KG1 (cell line): ENCODE data around the gene TBC1D20.

Source experiments
- DNase-seq: peaks from one replicate; lab custom pipeline; 2025; lab: John Stamatoyannopoulos, UW

Gene TBC1D20

DNA sequence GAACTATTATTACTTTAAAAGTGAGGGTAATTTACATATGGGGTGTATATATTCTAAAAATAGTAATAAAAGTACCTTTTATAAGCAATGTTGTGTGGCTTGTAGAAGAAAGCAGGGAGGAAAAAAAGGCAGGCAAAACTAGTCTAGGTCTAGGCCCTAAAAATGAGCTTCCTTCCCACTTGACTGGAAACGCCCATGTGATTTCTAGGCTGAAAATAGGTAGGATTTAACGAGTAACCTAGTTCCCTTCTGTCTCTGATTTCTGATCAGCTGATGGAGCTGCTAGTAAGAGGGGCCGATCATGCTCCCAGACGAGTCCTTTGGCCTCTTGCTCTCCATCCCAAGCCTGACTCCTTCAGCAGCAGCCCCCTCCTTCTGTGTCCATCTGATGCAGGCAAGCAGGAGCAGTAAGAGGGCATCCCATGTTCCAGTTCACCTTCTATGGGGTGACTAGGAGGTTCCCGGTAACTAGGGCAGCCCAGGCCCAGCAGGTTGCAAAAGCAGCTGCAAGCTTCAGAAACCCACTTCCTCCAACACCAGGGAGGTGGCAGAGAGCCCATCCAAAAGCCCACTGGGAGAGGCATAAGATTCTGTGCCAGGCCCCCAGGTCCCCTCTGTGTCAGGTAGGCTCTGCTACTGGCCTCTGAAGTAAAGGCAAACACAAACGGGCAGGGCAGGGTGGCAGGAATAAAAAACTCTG lies 24.4 kb downstream of the TBC1D20 start:
- DNase-seq = peak; percentile 41

DNA sequence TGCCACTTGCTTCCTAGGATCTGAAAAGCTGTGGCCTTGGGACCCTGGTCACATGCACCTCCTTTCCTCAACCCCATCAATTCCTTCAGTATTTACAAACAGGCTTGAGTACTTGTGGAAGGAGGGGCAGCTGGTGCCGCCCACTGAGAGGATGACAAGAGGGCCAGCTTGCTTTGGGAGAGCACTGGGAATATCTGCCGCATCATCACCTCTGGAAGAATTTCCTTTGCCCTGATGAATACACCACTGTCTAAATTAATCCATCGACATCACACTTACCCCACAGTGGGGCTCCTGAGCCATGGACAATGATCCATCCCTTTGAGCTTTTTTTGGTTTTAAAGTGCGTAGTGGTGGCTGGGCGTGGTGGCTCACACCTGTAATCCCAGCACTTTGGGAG lies 25.9 kb downstream of the TBC1D20 start:
- no peak for DNase-seq

DNA sequence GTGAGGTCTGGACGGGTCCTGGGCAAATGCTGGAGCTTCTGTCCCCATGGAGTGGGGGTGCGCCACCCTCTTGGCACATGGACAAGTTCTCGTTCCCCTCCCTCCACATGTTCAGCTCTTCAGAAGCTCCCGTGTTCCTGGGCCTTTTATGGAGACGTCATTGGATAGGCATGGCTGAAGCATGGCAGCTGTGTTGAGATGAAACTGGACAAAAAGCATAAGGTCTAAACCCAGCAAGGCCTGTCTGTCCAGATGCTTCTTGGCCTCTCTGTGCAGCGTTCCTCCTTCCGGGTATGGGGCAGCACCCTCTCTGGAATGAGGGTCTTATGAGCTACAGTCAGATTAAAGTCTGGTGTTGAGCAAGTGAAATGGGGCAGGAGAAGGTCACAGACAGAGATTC lies 26.8 kb downstream of the TBC1D20 start:
- DNase-seq = no peak

DNA sequence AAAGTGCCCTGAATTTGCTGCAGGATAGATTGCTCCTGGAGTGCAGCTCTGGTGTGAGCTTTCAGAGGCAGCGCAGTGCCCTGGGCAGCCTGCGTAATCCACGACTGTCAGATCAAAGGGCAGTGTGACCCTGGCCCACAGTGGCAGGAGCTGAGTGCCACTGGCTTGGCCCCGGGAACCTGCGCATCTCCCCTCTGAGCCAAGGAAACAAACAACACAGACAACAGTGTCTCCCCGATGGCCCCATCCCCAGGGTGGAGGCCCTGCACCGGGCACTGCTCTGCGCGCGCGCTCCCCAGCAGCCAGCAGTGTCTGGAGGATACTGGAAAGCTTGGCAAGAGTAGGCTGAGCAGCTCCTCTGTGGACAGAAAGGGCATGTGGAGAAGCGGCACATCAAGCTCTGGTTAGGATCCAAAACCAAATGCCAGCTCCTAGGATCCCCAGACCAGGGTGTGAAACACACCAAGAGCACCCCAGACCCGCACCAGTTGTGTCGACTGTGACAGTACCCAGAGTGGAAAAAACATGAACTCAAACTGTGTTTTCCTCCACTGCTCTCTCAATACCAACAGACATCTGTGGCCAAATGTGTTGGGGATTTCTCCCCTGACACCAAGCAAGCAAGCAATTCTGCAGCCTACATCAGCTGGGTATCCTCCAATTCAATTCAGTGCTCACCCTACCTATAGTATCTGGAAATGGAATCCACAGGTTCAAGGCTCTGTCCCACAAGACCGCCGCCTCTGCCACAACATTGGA lies 27.5 kb downstream of the TBC1D20 start:
- DNase-seq = no peak

DNA sequence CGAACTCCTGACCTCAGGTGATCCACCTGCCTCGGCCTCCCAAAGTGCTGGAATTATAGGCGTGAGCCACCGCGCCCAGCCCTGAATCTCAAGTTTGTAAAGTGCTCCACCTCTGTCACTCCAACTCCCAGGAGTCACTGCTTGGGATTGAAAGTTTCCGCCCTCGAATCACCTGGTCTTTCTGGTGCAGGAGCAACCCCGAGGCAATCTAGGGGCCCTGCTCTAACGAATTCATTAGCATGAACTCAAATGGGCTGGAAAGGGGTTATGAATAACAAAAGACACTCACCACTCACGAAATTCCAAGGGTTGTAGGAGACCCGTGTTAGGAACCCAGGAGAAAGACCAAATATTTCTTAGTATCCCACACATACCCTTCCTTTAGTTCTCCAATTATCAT lies 28.1 kb downstream of the TBC1D20 start:
- DNase-seq = no peak

DNA sequence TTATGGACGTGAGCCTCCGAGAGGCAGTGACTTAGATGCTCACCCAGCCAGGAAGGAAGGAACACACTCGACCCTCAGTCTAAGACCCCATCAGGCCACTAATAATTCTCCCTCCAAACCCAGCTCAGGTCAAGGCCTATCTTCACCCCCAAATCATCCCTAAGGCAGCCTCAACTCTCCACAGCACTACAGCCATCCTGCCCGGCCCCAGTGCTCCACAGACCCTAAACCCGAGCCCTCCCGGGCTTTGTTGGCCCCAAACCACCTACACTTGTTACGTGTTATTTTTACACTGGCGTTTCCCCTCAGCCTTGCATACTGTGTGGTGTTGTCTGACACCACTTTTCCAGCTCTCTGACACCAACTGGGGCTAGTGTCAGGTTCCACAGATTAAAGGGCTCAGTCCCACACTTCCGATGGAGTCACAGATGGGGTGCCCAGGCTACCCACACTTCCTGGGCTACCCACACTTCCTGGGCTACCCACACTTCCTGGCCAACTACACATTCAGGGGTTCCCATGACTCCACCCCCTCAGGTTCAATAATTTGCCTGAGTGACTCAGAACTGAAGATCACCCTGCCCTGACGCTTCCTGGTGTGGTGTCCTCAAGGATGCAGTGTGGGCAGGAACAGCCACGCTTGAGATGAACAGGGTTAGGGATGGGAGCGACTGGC lies 28.9 kb downstream of the TBC1D20 start:
- no peak for DNase-seq

DNA sequence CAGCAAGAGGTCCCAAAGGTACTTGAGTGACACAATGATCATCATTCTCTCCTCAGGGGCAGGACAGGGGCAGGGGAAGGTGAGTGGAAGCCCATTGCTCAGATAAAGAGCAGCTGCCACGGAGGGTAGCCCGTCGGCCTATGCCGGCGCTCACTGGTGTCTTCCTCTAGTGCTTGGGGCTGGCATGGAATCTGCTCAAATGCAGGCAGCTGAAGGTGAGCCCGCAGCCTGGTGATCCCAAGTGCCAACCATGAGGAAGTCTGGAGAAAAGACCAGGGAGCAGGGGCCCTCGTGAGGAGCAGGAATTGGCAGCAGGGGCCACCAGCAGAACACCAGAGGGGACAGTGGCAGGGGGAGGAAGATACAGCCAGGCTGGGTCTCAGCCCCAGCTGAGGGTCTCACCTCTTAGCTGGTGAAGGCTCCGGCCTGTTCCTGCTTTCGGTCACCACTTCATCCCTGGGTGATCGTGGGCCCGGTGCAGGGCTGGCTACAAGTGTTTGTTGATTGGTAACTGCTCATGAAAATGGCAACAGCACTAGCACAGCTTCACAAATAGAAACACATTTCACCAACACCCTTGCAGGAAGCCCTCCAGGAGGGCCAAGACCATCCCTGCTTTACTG lies 29.5 kb downstream of the TBC1D20 start:
- no peak for DNase-seq

DNA sequence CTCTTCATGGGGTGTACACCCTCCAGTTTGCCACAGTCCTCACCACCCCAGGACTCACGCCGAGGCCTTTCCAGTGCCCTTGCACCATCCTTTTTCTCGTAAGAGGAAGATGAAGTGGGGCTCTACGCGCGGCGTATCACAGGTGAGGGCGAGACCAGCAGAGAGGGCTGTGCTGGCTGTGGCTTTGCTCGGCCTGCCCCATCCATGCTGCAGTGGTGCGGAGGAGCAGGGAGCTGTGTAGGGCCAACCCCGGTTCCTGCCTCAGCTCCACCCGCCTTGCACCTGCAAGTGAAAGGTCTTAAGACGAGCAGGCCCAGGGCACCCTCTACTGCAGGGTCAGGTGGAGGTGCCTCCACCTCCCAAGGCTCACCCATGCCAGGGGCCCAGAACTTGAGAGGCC lies 30.1 kb downstream of the TBC1D20 start:
- no peak for DNase-seq

DNA sequence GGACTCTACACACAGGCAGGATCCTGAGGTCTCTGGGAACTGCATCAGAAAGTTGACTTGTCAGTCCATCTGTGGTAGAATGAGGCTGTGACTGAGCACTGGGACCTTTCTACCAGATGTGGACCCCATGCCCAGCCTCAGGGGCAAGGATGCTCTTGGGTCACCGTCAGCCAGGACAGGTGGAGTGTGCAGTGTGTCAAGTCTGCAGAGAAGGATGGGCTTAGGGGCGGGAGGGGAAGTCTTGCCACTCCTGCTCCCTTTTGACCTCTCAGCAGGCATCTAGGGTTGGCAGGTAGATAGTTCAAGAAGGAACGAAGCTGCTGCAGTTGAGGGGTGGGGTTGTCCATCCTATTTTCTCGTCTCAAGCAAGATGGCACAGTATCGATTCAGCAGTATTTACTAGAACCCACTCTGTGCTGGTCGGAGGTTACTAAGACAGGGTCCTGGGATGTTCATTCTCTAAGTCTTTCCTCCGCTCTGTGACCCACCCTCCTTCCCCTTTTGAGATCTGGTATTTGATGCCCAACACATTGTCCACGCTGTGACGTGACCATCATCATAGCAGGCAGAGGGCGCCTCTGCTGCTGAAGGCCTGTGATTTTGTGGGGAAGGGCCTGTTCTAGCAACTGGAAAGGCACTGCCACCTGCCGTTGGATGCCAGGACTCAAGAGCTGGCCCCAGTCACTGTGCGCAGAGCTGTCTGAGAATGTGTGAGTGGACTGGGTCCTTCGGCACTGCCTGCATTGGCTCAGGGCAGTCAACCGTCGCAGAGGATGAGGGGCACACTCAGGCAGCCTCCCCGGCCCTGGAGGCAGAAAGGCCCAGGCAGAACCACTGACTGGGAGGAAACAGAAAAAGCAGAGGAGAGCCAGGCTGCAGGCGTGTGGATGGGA lies 31.1 kb downstream of the TBC1D20 start:
- peak; percentile 3 for DNase-seq

DNA sequence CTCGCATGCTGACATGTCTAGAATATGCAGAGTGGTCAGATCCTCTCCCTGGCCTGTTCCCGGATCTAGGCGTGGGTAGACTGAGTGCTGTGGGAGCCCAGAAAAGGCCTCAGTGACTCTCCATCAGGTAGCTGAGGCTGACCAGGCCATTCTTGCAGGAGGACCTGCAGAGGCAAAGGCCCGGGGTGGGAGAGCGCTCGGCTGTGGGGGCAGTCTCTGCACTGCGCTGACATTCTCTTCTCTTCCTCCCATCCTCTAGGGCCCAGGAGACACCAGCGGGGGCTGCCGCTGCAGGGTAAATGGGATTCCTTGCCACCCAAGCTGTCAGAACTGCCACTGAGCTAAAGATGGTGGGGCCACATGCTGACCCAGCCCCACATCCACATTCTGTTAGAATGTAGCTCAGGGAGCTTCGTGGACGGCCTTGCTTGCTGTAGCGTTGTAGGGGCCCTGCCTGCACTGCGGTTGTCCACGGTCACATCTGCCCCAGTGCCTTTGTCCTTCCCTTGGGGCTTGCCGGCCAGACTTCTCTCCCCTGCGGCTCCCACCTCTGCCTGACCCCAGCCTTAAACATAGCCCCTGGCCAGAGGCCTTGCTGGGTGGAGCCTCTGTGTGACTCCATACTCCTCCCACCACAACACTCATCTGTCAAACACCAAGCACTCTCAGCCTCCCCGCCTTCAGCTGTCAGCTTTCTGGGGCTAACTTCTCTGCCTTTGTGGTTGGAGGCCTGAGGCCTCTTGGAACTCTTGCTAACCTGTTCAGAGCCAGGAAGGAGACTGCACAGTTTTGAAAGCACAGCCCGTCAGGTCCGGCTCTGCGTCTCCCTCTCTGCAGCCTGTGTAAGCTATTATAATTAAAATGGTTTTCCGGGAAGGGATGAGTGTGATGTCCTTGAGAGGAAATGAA lies 32.0 kb downstream of the TBC1D20 start:
- DNase-seq = no peak

DNA sequence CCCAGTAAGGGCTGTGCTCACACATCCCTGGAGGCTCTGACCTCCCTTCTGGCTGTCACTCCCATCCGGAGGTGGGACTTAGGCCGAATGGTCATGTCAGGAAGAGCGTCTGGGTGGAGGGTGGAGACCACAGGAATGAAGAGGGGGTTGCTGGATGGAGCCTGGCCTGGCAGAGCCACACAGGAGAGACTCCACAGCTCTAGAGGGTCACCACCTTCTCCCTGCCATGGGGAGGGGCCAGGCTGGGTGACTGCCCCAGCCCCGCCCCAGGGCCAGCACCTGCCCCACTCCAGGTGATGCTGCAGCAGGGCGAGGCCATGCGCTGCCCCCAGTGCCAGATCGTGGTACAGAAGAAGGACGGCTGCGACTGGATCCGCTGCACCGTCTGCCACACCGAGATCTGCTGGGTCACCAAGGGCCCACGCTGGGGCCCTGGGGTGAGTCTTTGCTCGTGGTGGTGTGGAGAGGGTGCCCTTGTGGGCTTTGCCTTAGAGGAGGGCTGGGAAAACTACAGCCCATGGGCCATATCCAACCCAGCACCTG lies 33.6 kb downstream of the TBC1D20 start:
- no peak for DNase-seq

DNA sequence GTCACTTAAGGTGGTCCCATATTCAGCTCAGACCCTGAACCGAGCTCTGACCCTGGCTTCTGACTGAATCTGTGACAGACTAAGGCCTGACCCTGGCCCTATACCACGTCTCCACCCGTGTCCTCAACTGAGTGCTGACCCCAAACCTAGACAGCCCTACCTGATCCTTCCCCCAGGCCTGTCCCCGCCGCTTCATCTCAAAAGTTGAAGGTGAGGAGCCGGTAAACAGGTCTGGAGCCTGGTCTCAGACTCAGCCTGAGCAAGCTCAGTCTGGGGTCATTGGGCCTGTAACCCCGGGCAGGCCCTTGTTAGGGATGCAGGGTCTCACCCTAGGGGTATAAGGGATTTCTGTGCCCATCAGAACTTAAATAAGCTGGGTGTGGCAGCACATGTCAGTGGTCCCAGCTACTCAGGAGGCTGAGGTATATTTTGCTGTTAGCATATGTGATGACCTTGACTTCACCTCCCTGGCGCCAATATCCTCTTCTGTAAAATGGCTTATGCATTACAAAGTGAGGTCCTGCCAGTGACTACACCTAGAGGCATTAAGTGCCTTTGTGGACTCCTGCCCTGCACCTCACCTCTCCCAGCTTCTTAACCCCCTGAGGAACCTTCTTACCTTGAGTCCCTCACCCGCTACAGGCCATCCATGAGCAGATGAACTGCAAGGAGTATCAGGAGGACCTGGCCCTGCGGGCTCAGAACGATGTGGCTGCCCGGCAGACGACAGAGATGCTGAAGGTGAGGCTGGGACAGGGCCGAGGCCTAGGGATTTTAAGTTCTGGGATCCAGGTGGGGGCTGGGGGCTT lies 34.3 kb downstream of the TBC1D20 start:
- DNase-seq = no peak

DNA sequence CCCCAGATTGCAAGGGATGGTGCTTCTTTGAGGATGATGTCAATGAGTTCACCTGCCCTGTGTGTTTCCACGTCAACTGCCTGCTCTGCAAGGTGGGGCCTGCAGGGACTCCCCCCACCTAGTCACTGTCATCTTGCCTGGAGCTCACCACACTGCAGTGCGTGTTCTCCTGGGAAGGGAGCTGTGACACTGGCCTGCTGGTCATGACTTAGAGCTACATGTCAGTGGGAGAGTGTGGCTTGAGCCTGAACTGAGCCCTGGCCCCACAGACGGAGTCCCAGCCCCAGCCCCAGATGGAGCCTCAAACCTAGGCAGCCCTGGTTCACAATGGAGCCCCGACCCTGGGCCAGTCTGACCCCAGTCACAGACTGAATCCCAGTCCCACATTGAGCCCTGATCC lies 34.9 kb downstream of the TBC1D20 start:
- no peak for DNase-seq

DNA sequence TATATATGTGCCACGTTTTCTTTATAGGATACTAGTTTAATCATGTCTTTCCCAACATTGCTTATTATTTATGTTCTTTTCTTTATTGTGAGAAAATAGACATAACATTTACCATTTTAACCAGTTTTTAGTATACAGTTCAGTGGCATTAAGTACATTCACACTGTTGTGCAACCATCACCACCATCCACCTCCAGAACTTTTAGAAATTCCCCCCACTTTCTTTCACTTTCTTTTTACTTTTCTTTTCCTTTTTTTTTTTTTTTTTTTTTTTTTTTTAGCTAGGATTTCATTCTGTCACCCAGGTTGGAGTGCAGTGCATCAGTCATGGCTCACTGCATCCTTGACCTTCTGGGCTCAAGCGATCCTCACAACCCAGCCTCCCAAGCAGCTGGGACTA lies 35.8 kb downstream of the TBC1D20 start:
- DNase-seq = no peak

DNA sequence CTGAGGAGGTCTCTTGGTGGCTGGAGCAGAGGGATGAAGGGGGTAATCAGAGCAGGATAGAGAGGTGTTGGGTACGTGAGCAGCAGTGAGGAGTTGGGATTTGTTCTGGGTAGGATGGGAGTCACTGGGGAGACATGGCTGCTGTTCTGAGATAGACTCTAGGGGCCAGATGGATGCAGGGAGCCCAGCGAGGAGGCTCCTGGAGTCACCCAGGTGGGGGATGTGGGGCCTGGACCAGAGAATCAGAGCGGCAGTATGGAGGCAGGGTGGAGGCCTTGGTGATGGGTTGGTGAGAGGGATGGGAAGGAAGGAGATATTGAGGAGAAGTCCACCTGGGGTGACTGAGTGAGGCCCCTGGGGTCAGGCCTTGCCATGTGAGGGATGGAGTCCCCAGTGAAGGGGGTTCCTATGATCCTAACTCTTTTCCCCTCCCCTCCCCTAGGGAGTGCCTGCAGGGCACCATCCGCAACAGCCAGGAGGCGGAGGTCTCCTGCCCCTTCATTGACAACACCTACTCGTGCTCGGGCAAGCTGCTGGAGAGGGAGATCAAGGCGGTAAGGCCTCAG lies 40.6 kb downstream of the TBC1D20 start:
- DNase-seq = no peak

DNA sequence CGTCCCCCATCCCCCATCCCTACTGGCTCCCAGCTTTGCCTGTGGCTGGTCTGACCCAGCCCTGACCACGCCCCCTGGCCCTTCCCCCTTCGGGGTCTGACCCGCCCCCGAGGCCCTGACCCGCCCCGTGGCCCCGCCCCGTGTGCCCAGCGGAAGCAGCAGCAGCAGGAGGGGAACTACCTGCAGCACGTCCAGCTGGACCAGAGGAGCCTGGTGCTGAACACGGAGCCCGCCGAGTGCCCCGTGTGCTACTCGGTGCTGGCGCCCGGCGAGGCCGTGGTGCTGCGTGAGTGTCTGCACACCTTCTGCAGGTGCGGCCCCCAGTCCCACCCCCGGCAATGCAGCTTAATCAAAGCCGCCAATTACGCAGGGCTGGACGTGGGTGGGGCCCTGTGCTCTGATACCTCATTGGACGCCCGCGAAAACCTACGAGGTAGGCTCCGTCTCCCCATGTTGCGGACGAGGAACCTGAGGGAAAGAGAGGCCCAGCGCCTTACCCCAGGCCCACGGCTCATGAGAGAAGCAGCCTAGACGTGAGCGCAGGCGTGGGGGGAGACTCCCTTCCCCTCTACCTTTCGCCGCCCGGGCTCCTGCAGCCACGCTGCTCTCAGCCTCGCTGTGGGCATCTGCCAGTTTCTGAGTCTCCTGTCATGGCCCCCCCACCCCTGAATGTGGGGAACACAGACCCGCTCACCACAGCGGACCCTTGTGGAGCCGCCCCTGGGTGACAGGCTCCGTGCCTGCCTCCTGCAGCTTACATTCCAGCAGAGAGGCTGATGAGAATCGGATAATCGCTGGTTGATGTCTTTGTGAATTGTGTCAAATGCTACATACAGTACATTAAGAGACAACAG lies 41.4 kb downstream of the TBC1D20 start:
- DNase-seq = no peak

DNA sequence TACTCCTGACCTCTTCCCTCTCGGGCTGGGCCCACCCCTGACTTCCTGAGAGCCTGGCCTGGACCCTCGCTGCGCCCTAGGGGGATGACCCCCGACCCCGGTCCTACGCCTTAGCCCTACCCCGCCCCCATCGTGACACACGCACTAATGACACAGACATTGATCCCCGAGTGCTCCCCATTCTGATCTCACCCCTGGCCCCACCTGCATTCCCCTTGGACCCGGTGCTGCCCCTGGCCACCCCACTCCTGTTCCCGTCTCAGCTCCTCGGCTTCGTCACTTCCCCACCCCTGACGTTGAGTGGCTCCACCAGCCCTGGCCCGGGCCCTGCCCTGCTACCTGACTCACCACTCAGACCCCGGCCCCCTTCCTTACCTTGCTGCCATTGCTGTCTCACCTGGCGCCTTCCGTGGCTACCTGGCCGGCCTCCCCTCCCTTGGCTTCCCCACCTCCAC lies 42.1 kb downstream of the TBC1D20 start:
- no peak for DNase-seq

DNA sequence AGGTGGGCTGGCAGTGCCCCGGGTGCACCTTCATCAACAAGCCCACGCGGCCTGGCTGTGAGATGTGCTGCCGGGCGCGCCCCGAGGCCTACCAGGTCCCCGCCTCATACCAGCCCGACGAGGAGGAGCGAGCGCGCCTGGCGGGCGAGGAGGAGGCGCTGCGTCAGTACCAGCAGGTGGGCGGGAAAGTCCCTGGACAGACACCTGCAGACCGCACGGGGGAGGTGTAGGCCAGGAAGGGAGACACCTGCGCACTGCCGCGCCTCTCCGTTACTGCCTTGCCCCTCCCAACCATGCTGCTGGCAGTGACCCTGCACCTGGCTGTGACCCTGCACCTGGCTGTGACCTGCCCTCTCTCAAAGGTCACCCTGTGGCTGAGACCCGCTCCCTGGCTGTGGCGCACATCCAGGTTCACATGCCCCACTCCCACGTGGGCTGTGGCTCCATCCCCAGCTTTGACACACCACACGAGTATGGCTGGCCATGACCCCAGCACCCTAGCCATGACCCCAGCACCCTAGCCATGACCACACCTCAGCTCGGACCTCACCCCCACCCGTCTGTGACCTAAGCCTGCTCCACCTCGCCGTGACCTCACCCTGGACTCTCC lies 42.7 kb downstream of the TBC1D20 start:
- no peak for DNase-seq
